SK-N-MC (cell line): ENCODE results near the gene PPFIA4.
"Not testable (repeated sequence)": the region's sequence is repeated elsewhere in the genome, so short reads cannot be mapped to it uniquely, and the experiment has no call there.

Experiments used
- DNase-seq: peaks from one replicate; pipeline ENCODE4 v3.0.0-alpha.2; 2011; ENCODE audit warnings: low read depth, low spot score
- H3K27ac ChIP-seq: fragments of 200-600 bp; sonication (generic); 2 replicates; pipeline ENCODE4 v1.5.1; 2016; ENCODE audit warnings: mixed run types
- H3K36me3 ChIP-seq: fragments of 200-600 bp; sonication (generic); 2 replicates; pipeline ENCODE4 v1.6.1; 2017; ENCODE audit warnings: antibody characterized with exemption, low read length, mixed read lengths; ENCODE audit not compliant: insufficient read depth
- H3K4me3 ChIP-seq: fragments of 200-600 bp; sonication (generic); 2 replicates; pipeline ENCODE4 v1.5.1; 2016
- H3K9ac ChIP-seq: fragments of 200-600 bp; sonication (generic); 2 replicates; pipeline ENCODE4 v1.8.0; 2017; ENCODE audit warnings: mixed run types, mixed read lengths; ENCODE audit not compliant: insufficient read length
- H3K9me3 ChIP-seq: fragments of 200-600 bp; sonication (generic); 2 replicates; pipeline ENCODE4 v1.6.1; 2017; ENCODE audit warnings: low read depth, mild to moderate bottlenecking, antibody characterized with exemption, low read length, moderate library complexity, mixed read lengths
- EZH2 ChIP-seq: fragments of 200-600 bp; sonication (generic); IDR thresholded peaks from one replicate; pipeline ENCODE4 v1.6.1; 2017; ENCODE audit warnings: antibody characterized with exemption
- FOXP2 ChIP-seq: optimal IDR thresholded peaks from 2 replicates; pipeline ENCODE3; 2011; ENCODE audit warnings: mild to moderate bottlenecking, moderate library complexity; ENCODE audit not compliant: insufficient read depth; ENCODE audit errors: extremely low read length, control extremely low read depth
- POLR2AphosphoS5 ChIP-seq: IDR thresholded peaks from 2 replicates; pipeline ENCODE4 v1.6.1; 2012; ENCODE audit warnings: mild to moderate bottlenecking, low read depth, low read length, borderline replicate concordance

Gene PPFIA4

DNA sequence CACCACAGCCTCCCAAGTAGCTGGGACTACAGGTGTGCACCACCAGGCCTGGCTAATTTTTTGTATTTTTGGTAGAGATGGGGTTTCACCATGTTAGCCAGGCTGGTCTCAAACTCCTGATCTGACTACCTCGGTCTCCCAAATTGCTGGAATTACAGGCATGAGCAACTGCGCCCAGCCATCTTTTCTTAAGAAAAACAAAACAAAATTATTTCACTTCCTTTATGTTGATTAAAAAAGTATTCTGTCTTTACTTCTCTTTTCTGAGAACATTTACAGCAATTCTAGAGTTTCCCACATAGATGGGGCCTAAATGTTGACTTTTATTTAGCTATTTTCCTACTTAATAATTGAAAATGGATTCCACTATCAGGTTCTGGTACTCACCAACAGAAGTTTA is 36.4 kb upstream of the PPFIA4 start:
- no peak for DNase-seq
- no peak overlapping the region for H3K27ac ChIP-seq
- H3K36me3 ChIP-seq = no peaks in the 10 kb centered on the region
- H3K9me3 ChIP-seq = no peaks in the 10 kb centered on the region
- TF ChIP-seq FOXP2 (no peak), POLR2AphosphoS5 (no peak), EZH2 (no peak)
- H3K4me3 ChIP-seq = no peak overlapping the region
- H3K9ac ChIP-seq = no peak overlapping the region

- DNase-seq = no peak
- Histone ChIP-seq H3K36me3 (no peaks in the 10 kb centered on the region), H3K27ac (no peak overlapping the region), H3K9ac (no peak overlapping the region), H3K9me3 (no peaks in the 10 kb centered on the region), H3K4me3 (no peak overlapping the region)
- TF ChIP-seq EZH2 = no peak
- no peak for TF ChIP-seq POLR2AphosphoS5
- TF ChIP-seq FOXP2 = no peak
These were observed 35.2 kb upstream of the PPFIA4 start for GRCh38 chr1:202991112-202991511.

DNA sequence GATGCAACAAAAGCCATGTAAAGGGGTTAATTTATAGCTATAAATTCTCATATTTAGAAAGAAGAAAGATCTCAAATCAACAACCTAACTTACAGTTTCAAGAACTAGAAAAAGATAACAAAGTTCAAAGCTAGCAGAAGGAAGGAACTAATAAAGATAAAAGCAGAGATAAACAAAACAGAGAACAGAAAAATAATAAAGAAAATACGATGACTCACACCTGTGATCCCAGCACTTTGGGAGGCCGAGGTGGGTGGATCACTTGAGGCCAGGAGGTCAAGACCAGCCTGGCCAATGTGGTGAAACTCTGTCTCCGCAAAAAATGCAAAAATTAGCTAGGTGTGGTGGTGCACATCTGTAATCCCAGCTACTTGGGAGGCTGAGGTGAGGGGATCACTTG is 31.5 kb upstream of the PPFIA4 start:
- no peak for DNase-seq

DNA sequence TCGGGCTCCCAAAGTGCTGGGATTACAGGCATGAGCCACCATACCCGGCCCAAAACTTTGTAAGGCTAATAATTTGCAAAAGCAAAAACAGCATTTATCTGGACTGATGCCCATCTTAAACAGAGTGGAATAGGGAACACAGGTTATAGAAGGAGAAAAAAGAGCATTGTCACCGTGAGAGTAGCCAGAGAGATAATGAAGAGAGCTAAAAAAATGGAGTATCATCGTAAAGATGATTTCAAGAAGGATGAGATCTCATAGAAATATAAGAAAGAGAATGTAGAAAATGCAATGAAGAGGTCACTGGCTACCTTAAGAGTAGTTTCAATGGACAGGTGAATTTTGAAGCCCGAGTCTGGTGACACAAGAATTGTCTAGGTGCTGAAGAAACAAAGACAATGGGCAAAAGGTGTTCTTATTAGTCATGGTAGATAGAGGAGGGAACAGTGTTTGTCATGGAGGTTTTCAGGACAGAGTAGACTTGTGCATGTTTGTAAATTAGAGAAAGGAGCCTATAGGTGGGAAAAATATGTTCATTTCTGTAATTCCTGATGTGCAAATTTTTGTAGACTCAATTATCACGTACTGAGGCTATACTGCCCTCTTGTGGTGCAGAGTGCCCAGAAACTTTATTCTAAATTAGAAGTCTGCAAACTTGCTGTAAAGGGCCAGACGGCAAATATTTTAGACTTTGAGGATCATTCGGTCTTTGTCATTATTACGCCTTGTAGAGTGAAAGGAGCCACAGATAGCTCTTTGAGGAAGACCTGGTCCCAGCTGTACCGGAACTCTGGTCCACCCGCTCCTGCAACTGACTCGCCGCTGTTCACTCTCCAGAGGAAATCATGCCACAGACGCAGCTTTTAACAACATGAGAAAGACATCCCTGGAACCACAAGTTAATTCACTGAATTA is 27.2 kb upstream of the PPFIA4 start:
- Histone ChIP-seq H3K4me3 (no peak overlapping the region), H3K9ac (no peak overlapping the region)
- DNase-seq = peak; percentile 42

More for the DNA sequence above, 31.5 kb upstream of the PPFIA4 start:
- no peak overlapping the region for H3K9ac ChIP-seq
- H3K9me3 ChIP-seq = no peaks in the 10 kb centered on the region
- no peak overlapping the region for H3K27ac ChIP-seq
- no peaks in the 10 kb centered on the region for H3K36me3 ChIP-seq
- H3K4me3 ChIP-seq = no peak overlapping the region
- TF ChIP-seq EZH2 (no peak), POLR2AphosphoS5 (no peak), FOXP2 (no peak)

DNA sequence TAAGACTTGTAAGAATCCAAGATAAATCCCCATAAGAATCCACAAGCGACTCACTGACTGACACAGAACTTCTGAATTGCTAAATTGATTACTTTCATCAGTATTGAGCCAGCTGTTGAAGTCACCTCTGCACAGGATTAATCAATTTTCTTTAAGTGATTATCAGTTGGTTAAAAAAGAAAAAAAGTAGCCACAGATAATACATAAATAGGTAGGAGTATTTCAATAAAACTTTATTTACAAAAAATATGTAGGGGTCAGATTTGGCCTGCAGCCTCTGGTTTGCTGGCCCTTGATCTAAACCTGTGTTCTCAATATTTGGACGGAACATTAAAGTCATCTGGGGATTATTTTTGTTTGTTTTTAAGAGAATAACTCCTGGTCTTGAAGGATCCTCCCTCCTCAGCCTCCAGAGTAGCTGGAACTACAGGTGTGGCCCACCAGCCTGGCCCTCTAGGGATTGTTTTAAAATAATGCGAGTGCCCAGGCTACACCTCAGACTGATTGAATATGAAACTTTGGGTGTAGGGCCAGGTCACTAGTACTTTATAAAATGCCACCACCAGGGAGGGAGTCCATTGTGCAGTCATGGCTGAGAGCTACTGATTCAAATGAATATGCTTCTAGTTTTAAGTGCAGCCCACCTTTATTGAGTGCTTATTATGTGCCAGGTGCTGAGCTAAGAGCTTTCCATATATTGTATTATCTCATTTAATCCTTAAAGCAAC is 25.9 kb upstream of the PPFIA4 start:
- H3K36me3 ChIP-seq = no peaks in the 10 kb centered on the region
- TF ChIP-seq FOXP2 (no peak), EZH2 (no peak), POLR2AphosphoS5 (no peak)
- no peak overlapping the region for H3K27ac ChIP-seq
- no peak for DNase-seq
- no peak overlapping the region for H3K9ac ChIP-seq
- H3K4me3 ChIP-seq = no peak overlapping the region
- no peaks in the 10 kb centered on the region for H3K9me3 ChIP-seq

More for the DNA sequence above, 27.2 kb upstream of the PPFIA4 start:
- no peak for TF ChIP-seq FOXP2
- no peak for TF ChIP-seq EZH2
- TF ChIP-seq POLR2AphosphoS5 = no peak
- H3K9me3 ChIP-seq = no peaks in the 10 kb centered on the region
- no peak overlapping the region for H3K27ac ChIP-seq
- no peaks in the 10 kb centered on the region for H3K36me3 ChIP-seq

DNA sequence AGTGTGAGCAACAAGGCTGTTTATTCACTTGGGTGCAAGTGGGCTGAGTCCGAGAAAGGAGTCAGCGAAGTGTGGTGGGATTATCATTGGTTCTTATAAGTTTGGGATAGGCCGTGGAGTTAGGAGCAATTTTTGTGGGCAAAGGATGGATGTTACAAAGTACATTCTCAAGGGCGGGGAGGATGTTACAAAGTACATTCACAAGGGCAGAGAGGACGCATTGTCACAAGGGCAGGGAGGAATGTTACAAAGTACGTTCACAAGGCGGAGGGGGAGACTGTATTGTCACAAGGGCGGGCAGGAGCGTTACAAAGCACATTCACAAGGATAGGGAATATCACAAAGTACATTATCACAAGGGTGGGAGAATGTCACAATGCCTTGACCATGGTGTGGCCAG is 24.3 kb upstream of the PPFIA4 start:
- Histone ChIP-seq H3K36me3 (no peaks in the 10 kb centered on the region), H3K27ac (no peak overlapping the region), H3K4me3 (no peak overlapping the region), H3K9me3 (no peaks in the 10 kb centered on the region), H3K9ac (no peak overlapping the region)
- no peak for DNase-seq
- TF ChIP-seq FOXP2 (no peak), POLR2AphosphoS5 (no peak), EZH2 (no peak)

- no peaks in the 10 kb centered on the region for H3K9me3 ChIP-seq
- no peak overlapping the region for H3K4me3 ChIP-seq
- H3K36me3 ChIP-seq = no peaks in the 10 kb centered on the region
- no peak overlapping the region for H3K9ac ChIP-seq
- TF ChIP-seq POLR2AphosphoS5 = no peak
- TF ChIP-seq FOXP2 = no peak
- TF ChIP-seq EZH2 = no peak
- no peak overlapping the region for H3K27ac ChIP-seq
- no peak for DNase-seq
These were observed 23.3 kb upstream of the PPFIA4 start for GRCh38 chr1:203002951-203003350.

DNA sequence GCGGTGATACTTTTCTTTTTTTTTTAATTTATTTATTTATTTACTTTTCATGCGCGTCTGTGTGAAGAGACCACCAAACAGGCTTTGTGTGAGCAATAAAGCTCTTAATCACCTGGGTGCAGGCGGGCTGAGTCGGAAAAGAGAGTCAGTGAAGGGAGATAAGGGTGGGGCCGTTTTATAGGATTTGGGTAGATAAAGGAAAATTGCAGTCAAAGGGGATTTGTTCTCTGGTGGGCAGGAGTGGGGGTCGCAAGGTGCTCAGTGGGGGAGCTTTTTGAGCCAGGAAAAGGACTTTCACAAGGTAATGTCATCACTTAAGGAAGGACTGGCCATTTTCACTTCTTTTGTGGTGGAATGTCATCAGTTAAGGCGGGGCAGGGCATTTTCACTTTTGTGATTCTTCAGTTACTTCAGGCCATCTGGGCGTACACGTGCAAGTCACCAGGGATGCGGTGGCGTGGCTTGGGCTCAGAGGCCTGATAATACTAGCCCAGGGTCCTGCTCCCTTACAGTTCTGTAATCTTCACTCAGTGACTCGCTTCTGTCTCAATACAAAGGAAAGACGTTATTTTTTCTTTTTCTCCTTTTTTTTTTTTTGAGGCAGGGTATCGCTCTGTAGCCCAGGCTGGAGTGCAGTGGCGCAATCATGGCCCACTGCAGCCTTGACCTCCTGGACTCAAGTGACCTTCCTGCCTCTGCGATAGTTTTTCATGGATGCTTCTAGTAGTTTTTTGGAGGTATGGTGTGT is 20.7 kb upstream of the PPFIA4 start:
- H3K9ac ChIP-seq, H3K27ac ChIP-seq, DNase-seq, H3K4me3 ChIP-seq, H3K9me3 ChIP-seq: not testable (repeated sequence)
- H3K36me3 ChIP-seq = peaks cover 19% of the 10 kb centered on the region
